ENCODE data around the gene TRMT2A.

TRMT2A gene

GRCh38 chr22:20137113-20137512 is 20.1 kb upstream of the TRMT2A start:
- H3K9me3 ChIP-seq (replicated peaks; ENCODE audit: insufficient read depth, low read length) = no peaks in the 10 kb centered on the region
- no peaks in the 10 kb centered on the region for H3K9me2 ChIP-seq (replicated peaks; ENCODE audit: insufficient read depth, low read length)
- H3F3A ChIP-seq (ENCODE audit: insufficient read depth, low read length) = no peaks in the 10 kb centered on the region
- H3K4me1 ChIP-seq (ENCODE audit: low read length) = no peaks in the 10 kb centered on the region
- TF ChIP-seq CTCF (IDR thresholded peaks at IDR 0.05; ENCODE audit: low read length) (no peak), EZH2phosphoT487 (IDR thresholded peaks at IDR 0.05; ENCODE audit: low read length) (no peak), EZH2 (optimal IDR thresholded peaks at IDR 0.05; ENCODE audit: low read depth, low read length) (no peak)
- H3K36me3 ChIP-seq (replicated peaks; ENCODE audit: insufficient read depth, low read length) = no peaks in the 10 kb centered on the region
- no peaks in the 10 kb centered on the region for H3K27me3 ChIP-seq (replicated peaks; ENCODE audit: insufficient read depth, low read length)
- no peak overlapping the region for H3K4me2 ChIP-seq (ENCODE audit: low read depth, low read length)
- DNase-seq = no peak
- H3K4me3 ChIP-seq (ENCODE audit: low read length) = no peak overlapping the region
- peaks cover 14% of the 10 kb centered on the region for H3K79me2 ChIP-seq (ENCODE audit: low read length)
- no peak overlapping the region for H3K9ac ChIP-seq (ENCODE audit: low read length)
- no peaks in the 10 kb centered on the region for H4K20me1 ChIP-seq (ENCODE audit: insufficient read depth, low read length)
- H2AFZ ChIP-seq (ENCODE audit: low read length) = no peak overlapping the region
- H3K27ac ChIP-seq (ENCODE audit: low read length) = no peak overlapping the region

- Histone ChIP-seq H3K4me1 (ENCODE audit: low read length) (no peaks in the 10 kb centered on the region), H3K9me2 (replicated peaks; ENCODE audit: insufficient read depth, low read length) (no peaks in the 10 kb centered on the region), H3K27me3 (replicated peaks; ENCODE audit: insufficient read depth, low read length) (no peaks in the 10 kb centered on the region), H3F3A (ENCODE audit: insufficient read depth, low read length) (no peaks in the 10 kb centered on the region), H3K4me3 (ENCODE audit: low read length) (no peak overlapping the region), H3K79me2 (ENCODE audit: low read length) (peaks cover 15% of the 10 kb centered on the region), H3K9ac (ENCODE audit: low read length) (no peak overlapping the region), H3K4me2 (ENCODE audit: low read depth, low read length) (no peak overlapping the region), H4K20me1 (ENCODE audit: insufficient read depth, low read length) (no peaks in the 10 kb centered on the region), H3K36me3 (replicated peaks; ENCODE audit: insufficient read depth, low read length) (no peaks in the 10 kb centered on the region), H3K27ac (ENCODE audit: low read length) (no peak overlapping the region), H3K9me3 (replicated peaks; ENCODE audit: insufficient read depth, low read length) (no peaks in the 10 kb centered on the region), H2AFZ (ENCODE audit: low read length) (no peak overlapping the region)
- no peak for DNase-seq
- TF ChIP-seq EZH2 (optimal IDR thresholded peaks at IDR 0.05; ENCODE audit: low read depth, low read length) = no peak
- no peak for TF ChIP-seq EZH2phosphoT487 (IDR thresholded peaks at IDR 0.05; ENCODE audit: low read length)
- TF ChIP-seq CTCF (IDR thresholded peaks at IDR 0.05; ENCODE audit: low read length) = no peak
Observed at GRCh38 chr22:20136603-20136873, 19.5 kb upstream of the TRMT2A start.

- DNase-seq = no peak
- TF ChIP-seq EZH2phosphoT487 (IDR thresholded peaks at IDR 0.05; ENCODE audit: low read length) (no peak), EZH2 (optimal IDR thresholded peaks at IDR 0.05; ENCODE audit: low read depth, low read length) (no peak), CTCF (IDR thresholded peaks at IDR 0.05; ENCODE audit: low read length) (no peak)
- Histone ChIP-seq H3K36me3 (replicated peaks; ENCODE audit: insufficient read depth, low read length) (no peaks in the 10 kb centered on the region), H3K9ac (ENCODE audit: low read length) (no peak overlapping the region), H3K4me1 (ENCODE audit: low read length) (no peaks in the 10 kb centered on the region), H3F3A (ENCODE audit: insufficient read depth, low read length) (peaks cover 3% of the 10 kb centered on the region; the same call in 1 of the 2 replicates), H2AFZ (ENCODE audit: low read length) (no peak overlapping the region), H3K4me2 (ENCODE audit: low read depth, low read length) (no peak overlapping the region), H3K27me3 (replicated peaks; ENCODE audit: insufficient read depth, low read length) (no peaks in the 10 kb centered on the region), H4K20me1 (ENCODE audit: insufficient read depth, low read length) (no peaks in the 10 kb centered on the region), H3K4me3 (ENCODE audit: low read length) (no peak overlapping the region), H3K9me2 (replicated peaks; ENCODE audit: insufficient read depth, low read length) (no peaks in the 10 kb centered on the region), H3K9me3 (replicated peaks; ENCODE audit: insufficient read depth, low read length) (no peaks in the 10 kb centered on the region), H3K79me2 (ENCODE audit: low read length) (peaks cover 15% of the 10 kb centered on the region), H3K27ac (ENCODE audit: low read length) (no peak overlapping the region)
Observed at GRCh38 chr22:20135806-20136602, 19.0 kb upstream of the TRMT2A start.
